Measurements from ENCODE around the gene IGF1R. TPM values are rescaled to one million over a fixed set of nuclear protein-coding genes. Genes with fewer than 3 reads are reported as not detected.

The IGF1R gene
- total RNA-seq, 1 experiment from 2014 or later = 51.6 TPM

DNA sequence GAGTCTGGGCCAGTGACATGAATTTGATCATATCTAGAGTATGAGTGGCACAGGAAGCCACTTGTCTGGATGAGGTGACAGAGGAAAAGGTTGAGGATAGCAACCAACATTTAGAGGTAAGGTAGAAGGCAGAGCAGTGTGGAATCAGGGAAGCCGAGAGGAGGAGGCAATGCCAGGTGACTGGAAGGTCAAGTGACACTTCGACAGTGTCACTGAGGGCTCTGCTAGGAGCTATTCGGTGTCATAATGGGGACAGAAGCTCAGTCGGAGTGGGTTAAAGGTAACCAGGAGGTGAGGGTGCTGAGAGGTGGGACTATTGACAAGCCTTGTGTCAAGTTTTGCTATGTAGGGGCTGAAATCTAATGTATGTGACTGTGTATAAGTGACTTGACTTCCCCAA, 56.7 kb downstream of the IGF1R start:
- TF ChIP-seq CTCF (IDR thresholded peaks at IDR 0.05; ENCODE audit: insufficient read depth in 1 of 2, low read depth in 1 of 2, low read length in 1 of 2, severe bottlenecking in 1 of 2, unreplicated experiment in 1 of 2) = no peak
- no peak for DNase-seq
- Mint-ChIP-seq H3K4me3 (ENCODE audit: unreplicated experiment) (no peak overlapping the region), H3K27ac (ENCODE audit: unreplicated experiment) (no peak overlapping the region), H3K36me3 (ENCODE audit: insufficient read depth, unreplicated experiment) (no peaks in the 10 kb centered on the region), H3K4me1 (ENCODE audit: low read depth, unreplicated experiment) (peaks cover 6% of the 10 kb centered on the region), H3K9me3 (ENCODE audit: unreplicated experiment) (no peaks in the 10 kb centered on the region), H3K27me3 (ENCODE audit: insufficient read depth, unreplicated experiment) (no peaks in the 10 kb centered on the region)
- intact Hi-C loops (cut with micrococcal nuclease; ENCODE audit: unreplicated experiment) = no loop called here
- H3K27me3 ChIP-seq (replicated peaks; ENCODE audit: control insufficient read depth, insufficient read depth, low read length) = no peaks in the 10 kb centered on the region
- H3K4me1 ChIP-seq = no peaks in the 10 kb centered on the region
- ChIA-PET POLR2A (no interaction called here), CTCF (no interaction called here)
- no peaks in the 10 kb centered on the region for H3K9me3 ChIP-seq
- H3K4me3 ChIP-seq (ENCODE audit: low read depth, low read length) = no peak overlapping the region
- H3K36me3 ChIP-seq (ENCODE audit: control insufficient read depth, insufficient read depth, low read length) = no peaks in the 10 kb centered on the region
- BruUV-seq (replicated peaks) = no TSS peak

DNA sequence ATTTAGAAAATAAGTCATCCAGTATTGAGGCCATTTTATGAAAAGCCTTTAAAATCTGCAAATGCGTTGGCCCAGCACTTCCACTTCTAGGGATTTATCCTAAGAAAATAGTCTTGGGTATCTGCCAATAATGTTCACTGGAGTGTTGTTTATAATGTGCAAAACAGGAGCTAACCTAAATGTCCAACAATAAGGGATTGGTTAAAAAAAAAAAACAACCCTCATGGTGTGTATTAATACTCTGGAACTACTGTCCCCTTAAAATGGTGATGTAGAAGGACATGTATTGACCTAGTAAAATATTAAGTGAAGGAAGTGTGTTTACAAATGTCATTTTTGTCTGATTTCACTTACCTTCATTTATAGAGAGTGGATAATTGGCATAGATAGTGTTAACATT, 58.0 kb downstream of the IGF1R start:
- DNase-seq = no peak
- TF ChIP-seq CTCF (IDR thresholded peaks at IDR 0.05; ENCODE audit: insufficient read depth in 1 of 2, low read depth in 1 of 2, low read length in 1 of 2, severe bottlenecking in 1 of 2, unreplicated experiment in 1 of 2) = no peak
- intact Hi-C loops (cut with micrococcal nuclease; ENCODE audit: unreplicated experiment) = no loop called here
- ChIA-PET POLR2A (no interaction called here), CTCF (no interaction called here)
- Mint-ChIP-seq H3K27me3 (ENCODE audit: insufficient read depth, unreplicated experiment) (no peaks in the 10 kb centered on the region), H3K9me3 (ENCODE audit: unreplicated experiment) (no peaks in the 10 kb centered on the region), H3K4me3 (ENCODE audit: unreplicated experiment) (no peak overlapping the region), H3K4me1 (ENCODE audit: low read depth, unreplicated experiment) (peaks cover 6% of the 10 kb centered on the region), H3K27ac (ENCODE audit: unreplicated experiment) (no peak overlapping the region), H3K36me3 (ENCODE audit: insufficient read depth, unreplicated experiment) (peaks cover under 1% of the 10 kb centered on the region)
- Histone ChIP-seq H3K9me3 (no peaks in the 10 kb centered on the region), H3K4me3 (ENCODE audit: low read depth, low read length) (no peak overlapping the region), H3K27me3 (replicated peaks; ENCODE audit: control insufficient read depth, insufficient read depth, low read length) (no peaks in the 10 kb centered on the region), H3K4me1 (no peaks in the 10 kb centered on the region), H3K36me3 (ENCODE audit: control insufficient read depth, insufficient read depth, low read length) (no peaks in the 10 kb centered on the region)
- no TSS peak for BruUV-seq (replicated peaks)

- intact Hi-C loops (cut with micrococcal nuclease; ENCODE audit: unreplicated experiment) = no loop called here
- H3K4me1 Mint-ChIP-seq (ENCODE audit: low read depth, unreplicated experiment) = peaks cover 6% of the 10 kb centered on the region
Measured at GRCh38 chr15:98706986-98707385, 58.6 kb downstream of the IGF1R start.

More at GRCh38 chr15:98706986-98707385, 58.6 kb downstream of the IGF1R start:
- H3K27ac Mint-ChIP-seq (ENCODE audit: unreplicated experiment) = no peak overlapping the region
- ChIA-PET CTCF (no interaction called here), POLR2A (no interaction called here)
- H3K9me3 Mint-ChIP-seq (ENCODE audit: unreplicated experiment) = peaks cover 5% of the 10 kb centered on the region
- H3K36me3 ChIP-seq (ENCODE audit: control insufficient read depth, insufficient read depth, low read length) = no peaks in the 10 kb centered on the region
- peaks cover 5% of the 10 kb centered on the region for H3K36me3 Mint-ChIP-seq (ENCODE audit: insufficient read depth, unreplicated experiment)
- H3K27me3 Mint-ChIP-seq (ENCODE audit: insufficient read depth, unreplicated experiment) = no peaks in the 10 kb centered on the region
- H3K4me1 ChIP-seq = no peaks in the 10 kb centered on the region
- H3K9me3 ChIP-seq = no peaks in the 10 kb centered on the region
- H3K4me3 ChIP-seq (ENCODE audit: low read depth, low read length) = no peak overlapping the region
- TF ChIP-seq CTCF (IDR thresholded peaks at IDR 0.05; ENCODE audit: insufficient read depth in 1 of 2, low read depth in 1 of 2, low read length in 1 of 2, severe bottlenecking in 1 of 2, unreplicated experiment in 1 of 2) = no peak
- no TSS peak for BruUV-seq (replicated peaks)
- no peak overlapping the region for H3K4me3 Mint-ChIP-seq (ENCODE audit: unreplicated experiment)
- no peaks in the 10 kb centered on the region for H3K27me3 ChIP-seq (replicated peaks; ENCODE audit: control insufficient read depth, insufficient read depth, low read length)
- DNase-seq = no peak

Measured in Caco-2 (cell line).